ENCODE measurements around the gene TMCC1. TPM values are rescaled to one million over a fixed set of nuclear protein-coding genes. Genes with fewer than 3 reads are reported as not detected.

TMCC1 gene
- total RNA-seq, 1 donor from 2014 or later = 22.4 TPM

DNA sequence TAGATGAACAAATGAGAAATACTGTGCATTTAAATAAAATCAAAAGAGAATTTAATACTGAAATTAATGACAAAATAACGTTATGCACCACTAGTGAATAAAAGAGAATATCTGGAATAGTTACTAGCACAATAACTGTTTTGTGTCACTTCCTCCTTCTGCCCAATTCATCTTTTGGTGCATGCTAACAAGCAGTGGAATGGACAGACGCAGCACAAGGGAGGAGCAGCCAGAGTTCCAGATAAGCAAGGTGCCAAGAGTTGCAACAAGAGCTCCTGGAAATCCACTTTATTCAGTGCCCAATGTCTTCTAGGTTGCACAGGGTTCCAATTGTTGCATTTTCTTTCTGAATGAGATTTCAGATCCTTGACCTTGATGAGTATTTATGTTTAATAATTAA lies 220.5 kb downstream of the TMCC1 start:
- intact Hi-C loops (cut with micrococcal nuclease) = no loop called here
- Mint-ChIP-seq H3K36me3 (ENCODE audit: low read depth) (peaks cover 8% of the 10 kb centered on the region), H3K4me1 (ENCODE audit: low read depth) (no peaks in the 10 kb centered on the region), H3K9me3 (no peaks in the 10 kb centered on the region), H3K27me3 (ENCODE audit: insufficient read depth) (peaks cover 1% of the 10 kb centered on the region), H3K27ac (no peak overlapping the region), H3K4me3 (no peak overlapping the region)
- no peak for DNase-seq (ENCODE audit: low spot score)

DNA sequence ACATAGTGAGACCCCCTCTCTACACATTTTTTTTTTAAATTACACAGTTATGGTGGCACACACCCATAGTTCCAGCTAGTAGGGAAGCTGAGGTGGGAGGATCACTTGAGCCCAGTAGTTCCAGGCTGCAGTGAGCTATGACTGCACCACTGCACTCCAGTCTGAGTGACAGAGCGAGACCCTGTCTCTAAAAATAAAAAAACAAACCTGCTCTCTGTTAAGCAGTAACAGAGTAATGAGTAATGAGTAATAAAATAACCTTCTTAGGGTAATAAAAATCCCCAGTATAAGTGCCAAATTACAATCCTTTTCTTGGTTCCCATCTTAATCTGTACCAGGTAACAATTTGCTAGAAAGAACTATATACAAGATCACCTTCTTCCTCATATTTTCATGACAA lies 221.1 kb downstream of the TMCC1 start:
- no peak for DNase-seq (ENCODE audit: low spot score)
- Mint-ChIP-seq H3K36me3 (ENCODE audit: low read depth) (peaks cover 8% of the 10 kb centered on the region), H3K4me1 (ENCODE audit: low read depth) (no peaks in the 10 kb centered on the region), H3K9me3 (no peaks in the 10 kb centered on the region), H3K27ac (no peak overlapping the region), H3K4me3 (no peak overlapping the region), H3K27me3 (ENCODE audit: insufficient read depth) (peaks cover 1% of the 10 kb centered on the region)
- intact Hi-C loops (cut with micrococcal nuclease) = no loop called here

DNA sequence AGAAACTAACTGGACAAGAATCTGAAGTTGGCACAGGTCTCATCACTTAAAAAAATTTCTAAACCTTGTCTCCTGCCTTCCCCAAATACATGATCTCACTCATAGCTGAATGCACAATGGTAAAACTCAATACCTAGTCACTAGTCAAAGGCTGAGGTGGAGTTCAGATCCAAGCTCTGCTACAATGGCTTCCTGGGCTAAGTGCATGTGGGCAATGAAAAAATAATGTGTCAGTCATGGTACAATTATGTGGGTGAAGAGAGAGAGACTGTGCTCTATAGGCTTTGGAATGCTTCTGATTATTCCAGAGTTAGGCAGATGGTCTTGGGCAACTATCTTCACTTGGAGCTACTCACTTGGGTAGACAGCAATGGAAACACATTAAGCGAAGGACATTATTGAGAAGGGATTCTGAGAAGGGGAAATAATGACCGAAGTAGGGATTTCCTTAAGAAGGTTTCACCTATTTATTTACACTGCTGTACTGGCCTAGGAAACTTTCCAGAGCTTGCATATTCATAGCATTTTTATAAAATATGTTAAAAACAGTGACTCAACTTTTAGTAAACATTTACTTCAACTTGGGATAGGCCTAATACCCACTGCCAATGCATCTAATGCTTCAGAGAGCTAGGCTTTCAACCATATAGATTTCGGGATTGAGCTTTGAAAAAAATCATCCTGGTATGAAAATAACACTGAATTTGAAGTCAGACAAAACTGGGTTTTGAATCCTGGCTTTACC lies 228.3 kb downstream of the TMCC1 start:
- no peaks in the 10 kb centered on the region for H3K4me1 Mint-ChIP-seq (ENCODE audit: low read depth)
- DNase-seq (ENCODE audit: low spot score) = no peak
- H3K4me3 Mint-ChIP-seq = no peak overlapping the region
- intact Hi-C loops (cut with micrococcal nuclease) = no loop called here
- H3K36me3 Mint-ChIP-seq (ENCODE audit: low read depth) = peaks cover under 1% of the 10 kb centered on the region
- no peaks in the 10 kb centered on the region for H3K27me3 Mint-ChIP-seq (ENCODE audit: insufficient read depth)
- H3K9me3 Mint-ChIP-seq = no peaks in the 10 kb centered on the region
- no peak overlapping the region for H3K27ac Mint-ChIP-seq

DNA sequence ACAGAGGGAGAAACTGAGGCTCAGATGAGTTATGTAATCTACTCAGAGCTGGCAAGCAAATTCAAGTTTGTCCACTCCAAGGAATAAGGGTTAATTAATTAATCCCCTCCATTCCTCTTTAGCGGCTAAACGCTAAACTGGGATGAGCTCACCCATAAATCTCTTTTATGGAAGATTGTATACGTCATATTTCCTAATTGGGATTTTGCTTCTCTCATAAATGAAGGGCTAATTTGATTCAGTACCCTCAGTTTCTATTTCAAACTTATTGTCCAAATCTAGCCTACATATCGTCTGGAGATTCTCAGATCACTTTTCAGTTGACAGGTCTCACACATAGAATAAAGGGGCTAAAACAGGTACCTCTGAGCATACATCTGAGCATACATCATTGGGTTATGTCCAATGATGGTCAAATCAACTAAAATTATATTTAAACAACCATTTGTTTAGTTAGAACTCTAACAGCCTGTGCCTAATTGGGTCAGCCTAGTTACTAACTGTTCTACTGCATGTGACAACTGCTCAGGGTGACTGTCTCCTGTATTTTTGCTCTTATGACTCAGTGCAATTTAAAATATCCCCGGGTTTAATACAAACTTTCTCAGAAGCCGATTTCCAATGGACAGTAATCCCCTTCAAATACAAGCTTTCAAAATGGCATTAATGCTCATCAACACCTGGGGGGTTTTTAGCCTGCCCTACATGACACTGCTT lies 229.4 kb downstream of the TMCC1 start:
- Mint-ChIP-seq H3K36me3 (ENCODE audit: low read depth) (no peaks in the 10 kb centered on the region), H3K27ac (no peak overlapping the region), H3K27me3 (ENCODE audit: insufficient read depth) (no peaks in the 10 kb centered on the region), H3K9me3 (no peaks in the 10 kb centered on the region), H3K4me1 (ENCODE audit: low read depth) (no peaks in the 10 kb centered on the region), H3K4me3 (no peak overlapping the region)
- intact Hi-C loops (cut with micrococcal nuclease) = no loop called here
- DNase-seq (ENCODE audit: low spot score) = no peak

DNA sequence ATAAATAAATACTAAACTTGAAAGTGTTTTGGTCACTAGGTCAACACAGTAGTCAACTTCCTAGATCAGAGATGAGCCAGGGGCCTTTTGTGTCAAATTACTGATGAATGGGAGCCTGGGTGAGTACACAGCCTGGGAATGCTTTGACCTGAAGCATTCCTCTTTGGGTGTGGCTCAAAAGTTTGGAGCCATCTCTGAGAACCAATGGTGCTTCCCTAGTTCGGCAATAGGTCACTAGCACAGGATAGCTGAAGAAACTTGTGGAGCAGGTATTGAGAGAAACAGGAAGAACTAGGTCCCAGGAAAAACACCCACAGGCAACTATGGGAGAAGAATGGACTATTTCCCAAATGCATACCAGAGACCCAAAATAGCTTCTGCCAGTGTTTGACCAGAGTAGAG lies 230.5 kb downstream of the TMCC1 start:
- intact Hi-C loops (cut with micrococcal nuclease) = no loop called here
- H3K4me3 Mint-ChIP-seq = no peak overlapping the region

DNA sequence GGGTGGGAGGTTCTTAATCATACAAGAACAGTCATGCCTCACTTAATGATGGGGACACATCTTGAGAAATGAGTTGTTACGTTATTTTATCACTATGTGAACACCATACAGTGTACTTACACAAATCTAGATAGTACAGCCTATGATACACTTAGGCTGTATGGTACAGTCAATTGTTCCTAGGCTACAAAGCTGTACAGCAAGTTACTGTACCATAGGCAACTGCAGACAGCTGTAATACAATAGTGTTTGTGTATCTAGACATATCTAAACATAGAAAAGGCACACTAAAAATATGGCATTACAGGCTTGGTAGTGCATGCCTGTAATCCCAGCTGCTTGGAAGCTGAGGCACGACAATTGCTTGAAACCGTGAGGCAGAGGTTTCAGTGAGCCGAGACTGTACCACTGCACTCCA lies 231.3 kb downstream of the TMCC1 start:
- H3K27me3 Mint-ChIP-seq (ENCODE audit: insufficient read depth) = no peaks in the 10 kb centered on the region
- H3K4me3 Mint-ChIP-seq = no peak overlapping the region
- H3K36me3 Mint-ChIP-seq (ENCODE audit: low read depth) = no peaks in the 10 kb centered on the region
- no peak for DNase-seq (ENCODE audit: low spot score)
- no peaks in the 10 kb centered on the region for H3K9me3 Mint-ChIP-seq
- peaks cover 14% of the 10 kb centered on the region for H3K4me1 Mint-ChIP-seq (ENCODE audit: low read depth)
- no peak overlapping the region for H3K27ac Mint-ChIP-seq
- intact Hi-C loops (cut with micrococcal nuclease) = no loop called here

More for the DNA sequence above, 230.5 kb downstream of the TMCC1 start:
- Mint-ChIP-seq H3K9me3 (no peaks in the 10 kb centered on the region), H3K4me1 (ENCODE audit: low read depth) (peaks cover 6% of the 10 kb centered on the region), H3K27ac (no peak overlapping the region), H3K36me3 (ENCODE audit: low read depth) (no peaks in the 10 kb centered on the region), H3K27me3 (ENCODE audit: insufficient read depth) (no peaks in the 10 kb centered on the region)
- no peak for DNase-seq (ENCODE audit: low spot score)

DNA sequence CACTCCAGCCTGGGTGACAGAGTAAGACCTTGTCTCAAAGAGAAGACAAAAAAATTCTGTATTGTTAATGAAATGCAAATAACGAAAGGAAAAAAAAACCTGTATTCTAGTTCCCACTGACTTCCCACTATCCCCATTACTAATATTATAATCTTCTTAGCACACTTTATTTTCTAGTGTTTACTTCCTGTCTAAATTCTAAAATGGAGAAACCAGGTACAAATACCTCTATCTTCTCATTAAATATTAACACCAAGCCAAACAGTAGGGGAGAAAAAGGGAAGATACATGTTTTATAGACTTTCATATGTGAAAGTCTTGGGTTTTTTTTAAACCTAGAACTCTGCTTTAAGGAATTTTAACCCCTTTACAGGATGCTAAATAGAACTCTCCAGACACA lies 231.7 kb downstream of the TMCC1 start:
- H3K4me3 Mint-ChIP-seq = no peak overlapping the region
- H3K27me3 Mint-ChIP-seq (ENCODE audit: insufficient read depth) = no peaks in the 10 kb centered on the region
- no peak for DNase-seq (ENCODE audit: low spot score)
- H3K4me1 Mint-ChIP-seq (ENCODE audit: low read depth) = peaks cover 17% of the 10 kb centered on the region
- intact Hi-C loops (cut with micrococcal nuclease) = no loop called here
- no peaks in the 10 kb centered on the region for H3K36me3 Mint-ChIP-seq (ENCODE audit: low read depth)
- H3K9me3 Mint-ChIP-seq = no peaks in the 10 kb centered on the region
- no peak overlapping the region for H3K27ac Mint-ChIP-seq

DNA sequence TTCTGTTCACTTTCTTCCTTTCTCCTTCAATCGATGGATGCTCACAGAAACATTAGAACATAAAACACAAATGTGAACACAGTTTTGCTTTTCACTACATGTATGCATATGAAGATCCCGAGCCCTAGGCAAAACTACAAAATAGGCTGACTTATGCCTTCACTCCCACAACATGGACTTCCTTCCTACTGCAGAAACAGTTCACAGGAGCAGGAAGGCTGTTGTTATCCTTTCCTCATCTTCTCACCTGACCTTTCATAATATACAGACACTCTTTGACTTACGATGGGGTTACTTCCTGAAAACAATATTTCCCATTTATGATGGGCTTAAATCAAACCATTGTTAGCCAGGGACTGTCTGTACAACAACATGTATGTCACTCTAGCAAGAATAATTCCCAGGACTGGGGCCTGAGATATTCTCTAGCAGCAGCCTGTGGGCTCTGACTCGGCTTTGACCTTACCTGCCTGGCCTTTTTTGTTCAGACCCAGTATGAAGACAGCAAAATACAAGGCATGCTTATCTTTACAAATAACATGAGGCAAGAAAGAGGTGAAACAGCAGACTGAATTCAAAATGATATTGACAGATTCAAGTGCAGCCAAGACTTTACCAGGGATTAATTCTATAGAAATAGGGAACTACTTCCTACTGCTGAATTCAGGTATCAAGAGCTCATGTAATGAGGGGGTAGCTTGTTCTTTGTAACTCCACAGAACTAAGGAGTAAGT lies 235.2 kb downstream of the TMCC1 start:
- Mint-ChIP-seq H3K4me3 (no peak overlapping the region), H3K4me1 (ENCODE audit: low read depth) (peaks cover 17% of the 10 kb centered on the region), H3K9me3 (no peaks in the 10 kb centered on the region), H3K27ac (peak overlapping the region; percentile 34), H3K36me3 (ENCODE audit: low read depth) (no peaks in the 10 kb centered on the region), H3K27me3 (ENCODE audit: insufficient read depth) (no peaks in the 10 kb centered on the region)
- intact Hi-C loops (cut with micrococcal nuclease) = no loop called here
- DNase-seq (ENCODE audit: low spot score) = no peak

DNA sequence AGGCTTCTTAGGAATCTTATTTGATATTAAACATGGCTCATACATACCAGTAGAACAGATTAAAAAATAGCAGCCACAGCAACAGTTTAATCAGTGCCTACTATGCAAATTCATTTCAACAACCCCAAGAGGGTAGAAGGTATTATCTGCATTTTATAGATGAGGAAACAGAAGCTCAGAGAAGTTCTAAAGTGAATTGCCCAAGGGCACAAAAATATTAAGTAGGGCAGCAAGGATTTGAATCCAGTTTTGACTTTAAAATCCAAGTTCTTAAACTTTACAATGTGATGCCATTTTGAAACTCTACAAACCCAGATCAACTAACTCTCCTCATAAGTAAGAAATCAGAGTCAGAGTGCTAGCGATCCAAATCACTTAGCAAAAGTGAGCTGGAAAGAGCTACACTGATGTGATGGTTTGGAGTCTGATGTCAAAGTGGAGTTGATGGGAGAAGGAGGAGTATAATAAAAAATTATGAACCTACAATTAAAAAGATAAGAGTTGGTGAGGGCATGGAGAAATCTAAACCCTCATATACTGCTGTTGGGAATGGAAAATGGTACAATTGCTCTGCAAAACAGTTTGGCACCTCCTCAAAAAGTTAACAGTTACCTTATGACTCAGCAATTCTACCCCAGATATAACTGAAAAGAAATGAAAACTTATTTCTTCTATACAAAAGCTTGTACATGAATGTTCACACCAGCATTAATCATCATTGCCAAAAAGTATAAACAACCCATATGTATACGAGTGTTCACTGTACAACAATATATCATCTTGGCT lies 236.1 kb downstream of the TMCC1 start:
- intact Hi-C loops (cut with micrococcal nuclease) = no loop called here
- H3K4me3 Mint-ChIP-seq = no peak overlapping the region
- H3K36me3 Mint-ChIP-seq (ENCODE audit: low read depth) = no peaks in the 10 kb centered on the region
- peak overlapping the region; percentile 34 for H3K27ac Mint-ChIP-seq
- no peaks in the 10 kb centered on the region for H3K9me3 Mint-ChIP-seq
- no peaks in the 10 kb centered on the region for H3K27me3 Mint-ChIP-seq (ENCODE audit: insufficient read depth)
- H3K4me1 Mint-ChIP-seq (ENCODE audit: low read depth) = peaks cover 17% of the 10 kb centered on the region
- DNase-seq (ENCODE audit: low spot score) = no peak

DNA sequence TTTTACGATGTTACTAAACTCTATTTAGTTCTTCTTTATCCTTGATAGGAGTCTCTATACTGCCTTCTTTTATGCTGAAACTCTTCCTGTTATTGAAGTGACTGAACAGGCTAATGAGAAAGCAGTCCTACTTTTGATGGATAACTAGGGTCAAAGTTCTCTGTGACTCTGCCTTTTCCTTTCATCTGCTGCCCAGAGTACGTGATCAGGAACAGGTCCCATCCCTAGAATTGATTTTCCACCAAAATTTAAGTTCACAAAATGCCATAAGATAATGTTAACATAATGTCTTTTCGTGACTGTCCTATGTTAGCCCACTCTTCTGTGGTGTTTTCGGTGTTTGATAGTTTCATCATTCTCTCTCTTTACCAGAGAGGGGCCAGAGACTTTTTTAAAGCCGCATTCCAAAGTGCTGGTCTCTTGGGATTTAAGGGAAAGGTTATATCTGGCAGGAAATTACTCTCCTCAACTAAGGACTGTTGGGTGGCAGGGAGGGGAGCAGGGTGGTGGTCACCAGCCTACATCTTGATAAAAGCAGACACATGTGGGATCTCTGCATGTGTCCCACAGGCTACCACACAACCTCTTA lies 236.8 kb downstream of the TMCC1 start:
- H3K9me3 Mint-ChIP-seq = no peaks in the 10 kb centered on the region
- H3K4me3 Mint-ChIP-seq = no peak overlapping the region
- peaks cover 17% of the 10 kb centered on the region for H3K4me1 Mint-ChIP-seq (ENCODE audit: low read depth)
- H3K27me3 Mint-ChIP-seq (ENCODE audit: insufficient read depth) = no peaks in the 10 kb centered on the region
- intact Hi-C loops (cut with micrococcal nuclease) = no loop called here
- no peak overlapping the region for H3K27ac Mint-ChIP-seq
- no peaks in the 10 kb centered on the region for H3K36me3 Mint-ChIP-seq (ENCODE audit: low read depth)
- DNase-seq (ENCODE audit: low spot score) = no peak

DNA sequence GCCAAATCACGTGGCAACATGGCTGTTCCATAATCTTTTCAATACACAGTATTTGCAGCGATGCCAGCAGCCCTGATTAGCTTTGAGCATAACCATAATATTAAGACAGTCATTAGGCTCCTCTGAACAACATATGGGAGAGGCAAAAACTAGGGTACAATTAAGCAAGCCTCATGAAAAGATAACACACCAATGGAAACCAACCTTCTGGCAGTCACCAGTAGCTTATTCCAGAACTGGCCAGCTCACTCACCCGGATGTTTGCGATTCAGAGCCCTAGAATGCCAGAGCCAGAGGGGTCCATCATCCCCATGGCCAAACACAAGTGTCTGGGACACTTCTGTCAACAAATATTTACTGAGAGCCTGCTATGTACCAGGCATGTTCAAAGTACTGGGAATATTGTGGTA lies 238.2 kb downstream of the TMCC1 start:
- Mint-ChIP-seq H3K27ac (no peak overlapping the region), H3K27me3 (ENCODE audit: insufficient read depth) (no peaks in the 10 kb centered on the region), H3K4me1 (ENCODE audit: low read depth) (peaks cover 18% of the 10 kb centered on the region), H3K36me3 (ENCODE audit: low read depth) (no peaks in the 10 kb centered on the region), H3K4me3 (no peak overlapping the region), H3K9me3 (no peaks in the 10 kb centered on the region)
- no peak for DNase-seq (ENCODE audit: low spot score)
- intact Hi-C loops (cut with micrococcal nuclease) = no loop called here

DNA sequence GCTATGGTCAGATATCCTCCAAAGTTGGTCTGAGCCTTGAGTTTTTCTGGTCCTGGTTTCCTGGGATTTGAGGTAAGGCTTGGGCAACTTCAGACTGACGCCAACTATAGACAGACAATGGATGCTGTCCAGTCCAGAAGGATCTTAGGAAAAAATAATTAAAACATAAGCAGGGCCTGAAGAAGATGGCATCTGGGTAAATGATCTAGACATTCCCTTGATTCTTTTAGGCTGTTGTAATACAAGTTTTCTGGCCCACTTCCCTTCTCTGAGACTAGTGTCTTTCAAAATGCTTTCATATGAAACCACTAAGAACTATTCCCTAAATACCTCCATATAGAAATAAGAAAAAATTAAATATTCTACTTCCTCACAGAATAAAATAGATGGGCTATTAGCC lies 239.4 kb downstream of the TMCC1 start:
- no peaks in the 10 kb centered on the region for H3K9me3 Mint-ChIP-seq
- H3K4me3 Mint-ChIP-seq = no peak overlapping the region
- no peak for DNase-seq (ENCODE audit: low spot score)
- intact Hi-C loops (cut with micrococcal nuclease) = loop anchor here (5.0 kb wide), 1 partner anchor 348 kb away; no protein-coding TSS in a partner anchor
- peaks cover 2% of the 10 kb centered on the region for H3K27me3 Mint-ChIP-seq (ENCODE audit: insufficient read depth)
- no peaks in the 10 kb centered on the region for H3K36me3 Mint-ChIP-seq (ENCODE audit: low read depth)
- H3K27ac Mint-ChIP-seq = no peak overlapping the region
- peaks cover 22% of the 10 kb centered on the region for H3K4me1 Mint-ChIP-seq (ENCODE audit: low read depth)
